Measurements from ENCODE around the gene DLG1. TPM values are rescaled to one million over a fixed set of nuclear protein-coding genes. Genes with fewer than 3 reads are reported as not detected.

DLG1 gene
- total RNA-seq, 6 donors from 2014 or later, result 49.3 to 102 (median 63.2) TPM

DNA sequence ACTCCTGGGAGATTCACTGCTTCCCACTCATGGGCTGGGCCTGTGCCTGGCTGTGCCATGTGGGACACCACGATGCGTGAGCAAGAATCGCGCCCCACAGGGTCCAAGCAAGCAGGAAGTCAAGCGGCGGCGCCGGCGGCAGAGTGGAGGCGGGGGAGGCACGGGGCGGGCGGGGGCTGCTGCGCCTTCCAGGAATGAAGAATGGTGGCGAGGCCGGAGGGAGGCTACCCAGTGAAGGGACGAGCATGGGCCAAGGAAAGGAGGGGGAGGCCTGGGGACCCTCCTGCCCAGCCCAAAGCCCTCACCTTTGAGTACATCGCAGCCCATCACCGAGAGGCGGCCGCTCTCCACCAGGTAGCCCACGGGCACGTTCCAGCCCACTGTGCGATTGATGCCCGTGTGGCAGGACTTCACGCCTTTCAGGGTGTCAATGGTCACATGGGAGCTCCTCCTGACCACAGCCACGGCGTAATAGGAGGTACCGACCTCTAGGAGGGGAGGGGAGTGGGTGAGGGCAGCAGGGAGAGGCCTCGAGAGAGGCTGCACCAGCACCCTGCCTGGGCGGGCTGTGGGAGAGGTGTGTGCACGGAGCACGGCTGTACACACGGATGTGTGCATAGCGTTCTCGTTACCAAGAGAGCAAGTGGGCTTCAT lies 274.3 kb downstream of the DLG1 start:
- Histone ChIP-seq H3K36me3 (no peaks in the 10 kb centered on the region), H3K27ac (no peak overlapping the region), H3K4me1 (peaks cover 8 to 21% (median 18%) of the 10 kb centered on the region in 4 donors), H3K27me3 (peaks cover 0 to 4% (median 2%) of the 10 kb centered on the region in 4 donors), H3K4me3 (peak overlapping the region in 2 of 4 donors; percentile 20 to 32), H3K9me3 (no peaks in the 10 kb centered on the region)
- WGBS, 2 donors, result 64 to 69% methylated on average over 30 to 36 of the region's 36 CpGs
- ATAC-seq (ENCODE audit: low FRiP score in 2 of 2) (no peak), DNase-seq (peak in 1 of 2 donors; percentile 77)
- TF ChIP-seq EP300 (IDR thresholded peaks at IDR 0.05) (no peak), POLR2AphosphoS5 (IDR thresholded peaks at IDR 0.05) (no peak), POLR2A (IDR thresholded peaks at IDR 0.05) (no peak)
- TF ChIP-seq, protein P1, sequence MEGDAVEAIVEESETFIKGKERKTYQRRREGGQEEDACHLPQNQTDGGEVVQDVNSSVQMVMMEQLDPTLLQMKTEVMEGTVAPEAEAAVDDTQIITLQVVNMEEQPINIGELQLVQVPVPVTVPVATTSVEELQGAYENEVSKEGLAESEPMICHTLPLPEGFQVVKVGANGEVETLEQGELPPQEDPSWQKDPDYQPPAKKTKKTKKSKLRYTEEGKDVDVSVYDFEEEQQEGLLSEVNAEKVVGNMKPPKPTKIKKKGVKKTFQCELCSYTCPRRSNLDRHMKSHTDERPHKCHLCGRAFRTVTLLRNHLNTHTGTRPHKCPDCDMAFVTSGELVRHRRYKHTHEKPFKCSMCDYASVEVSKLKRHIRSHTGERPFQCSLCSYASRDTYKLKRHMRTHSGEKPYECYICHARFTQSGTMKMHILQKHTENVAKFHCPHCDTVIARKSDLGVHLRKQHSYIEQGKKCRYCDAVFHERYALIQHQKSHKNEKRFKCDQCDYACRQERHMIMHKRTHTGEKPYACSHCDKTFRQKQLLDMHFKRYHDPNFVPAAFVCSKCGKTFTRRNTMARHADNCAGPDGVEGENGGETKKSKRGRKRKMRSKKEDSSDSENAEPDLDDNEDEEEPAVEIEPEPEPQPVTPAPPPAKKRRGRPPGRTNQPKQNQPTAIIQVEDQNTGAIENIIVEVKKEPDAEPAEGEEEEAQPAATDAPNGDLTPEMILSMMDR (IDR thresholded peaks at IDR 0.05), result no peak

DNA sequence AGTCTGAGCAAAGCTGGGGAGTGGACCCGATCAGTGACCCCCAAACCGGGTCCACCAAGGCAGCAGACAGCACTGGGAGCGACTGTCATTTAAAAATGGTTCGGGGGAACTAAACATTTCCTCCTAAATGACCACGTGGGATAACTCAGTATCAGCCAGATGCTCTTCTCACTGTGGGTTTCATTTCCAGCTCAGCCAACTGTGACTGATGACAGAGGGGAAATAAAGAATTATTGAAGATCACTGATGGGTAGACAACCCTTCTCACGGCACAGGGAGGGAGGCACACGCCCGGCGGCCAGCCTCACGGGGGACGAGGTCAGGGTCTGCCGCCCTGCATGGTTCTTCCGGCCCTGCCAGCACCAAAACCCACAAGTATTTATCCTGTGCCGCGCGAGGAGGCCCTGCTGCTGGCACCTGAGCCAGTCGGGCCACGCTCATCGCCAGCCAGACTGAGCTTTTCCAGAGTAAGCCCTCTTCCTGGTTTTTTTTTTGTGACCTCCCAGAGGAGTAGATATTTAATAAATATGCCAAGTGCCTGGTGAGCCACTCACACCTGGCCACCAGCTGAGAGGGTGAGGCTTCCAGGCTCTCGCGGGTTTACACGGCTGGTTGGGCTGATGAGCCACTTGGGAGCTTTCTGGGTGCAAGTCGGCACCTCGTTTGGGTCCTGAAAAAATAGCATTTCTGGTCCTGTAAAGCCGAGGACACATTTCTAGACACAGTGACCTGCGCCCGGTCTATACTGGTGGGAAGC lies 275.0 kb downstream of the DLG1 start:
- WGBS, 2 donors, result 37 to 72% methylated on average over 14 to 27 of the region's 27 CpGs
- no peak overlapping the region for H3K27ac ChIP-seq
- DNase-seq (peak in 1 of 2 donors; percentile 73), ATAC-seq (ENCODE audit: low FRiP score in 2 of 2) (no peak)
- TF ChIP-seq, protein P1 (IDR thresholded peaks at IDR 0.05), result no peak
- no peak for TF ChIP-seq EP300 (IDR thresholded peaks at IDR 0.05)
- no peaks in the 10 kb centered on the region for H3K9me3 ChIP-seq
- H3K4me3 ChIP-seq, result peak overlapping the region in 2 of 4 donors; percentile 20 to 32
- H3K4me1 ChIP-seq, result peaks cover 3 to 15% (median 12%) of the 10 kb centered on the region in 4 donors
- no peaks in the 10 kb centered on the region for H3K36me3 ChIP-seq
- no peaks in the 10 kb centered on the region for H3K27me3 ChIP-seq

DNA sequence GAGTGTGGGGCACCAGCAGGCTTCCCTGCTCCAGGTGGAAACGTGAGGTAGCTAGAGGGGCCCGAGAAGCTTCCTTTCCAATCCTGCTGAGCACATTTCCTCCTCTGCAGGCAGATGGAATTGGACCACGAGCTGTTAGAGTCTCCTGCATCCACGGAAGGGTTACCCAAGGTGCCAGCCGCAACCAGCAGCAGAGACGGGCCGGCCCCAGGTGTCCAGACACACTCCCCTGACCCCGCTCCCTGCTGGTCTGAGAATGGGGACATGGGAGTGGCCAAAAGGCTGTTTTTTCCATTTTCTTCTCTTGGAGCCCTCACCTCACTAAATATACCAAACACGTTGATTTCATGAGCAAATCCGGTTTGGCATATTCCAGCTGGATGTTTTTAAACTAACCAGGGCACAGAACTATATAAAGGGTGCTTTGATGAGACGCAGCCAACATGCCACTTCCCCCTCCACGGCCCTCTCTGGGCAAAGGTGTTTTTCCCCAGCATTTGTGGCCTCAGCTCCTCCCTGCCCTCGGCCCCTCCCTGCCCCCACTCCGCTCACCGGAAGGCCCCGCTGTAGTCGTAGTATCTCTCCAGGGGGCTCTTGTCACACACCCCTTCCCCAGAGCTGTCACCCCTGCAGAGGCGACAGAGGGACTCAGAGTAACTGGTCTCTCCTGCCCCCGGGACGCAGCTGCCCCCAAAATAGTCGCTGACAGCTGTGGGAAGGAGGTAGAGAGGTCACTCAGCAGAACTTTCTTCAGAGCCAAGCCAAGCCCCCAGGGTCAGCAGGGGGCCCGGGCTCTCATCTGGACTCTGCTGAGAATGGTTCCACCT lies 275.8 kb downstream of the DLG1 start:
- H3K9me3 ChIP-seq, result no peaks in the 10 kb centered on the region
- no peak overlapping the region for H3K27ac ChIP-seq
- ATAC-seq (ENCODE audit: low FRiP score in 2 of 2) (no peak), DNase-seq (peak in 1 of 2 donors; percentile 53)
- no peaks in the 10 kb centered on the region for H3K36me3 ChIP-seq
- TF ChIP-seq POLR2A (IDR thresholded peaks at IDR 0.05) (no peak), POLR2AphosphoS5 (IDR thresholded peaks at IDR 0.05) (no peak), EP300 (IDR thresholded peaks at IDR 0.05) (no peak)
- TF ChIP-seq, protein P1 (IDR thresholded peaks at IDR 0.05), result no peak
- H3K27me3 ChIP-seq, result no peaks in the 10 kb centered on the region
- 23 to 43% methylated on average over 16 to 22 of the region's 22 CpGs for WGBS, 2 donors
- H3K4me3 ChIP-seq, result no peak overlapping the region
- peaks cover 3 to 15% (median 11%) of the 10 kb centered on the region in 4 donors for H3K4me1 ChIP-seq

DNA sequence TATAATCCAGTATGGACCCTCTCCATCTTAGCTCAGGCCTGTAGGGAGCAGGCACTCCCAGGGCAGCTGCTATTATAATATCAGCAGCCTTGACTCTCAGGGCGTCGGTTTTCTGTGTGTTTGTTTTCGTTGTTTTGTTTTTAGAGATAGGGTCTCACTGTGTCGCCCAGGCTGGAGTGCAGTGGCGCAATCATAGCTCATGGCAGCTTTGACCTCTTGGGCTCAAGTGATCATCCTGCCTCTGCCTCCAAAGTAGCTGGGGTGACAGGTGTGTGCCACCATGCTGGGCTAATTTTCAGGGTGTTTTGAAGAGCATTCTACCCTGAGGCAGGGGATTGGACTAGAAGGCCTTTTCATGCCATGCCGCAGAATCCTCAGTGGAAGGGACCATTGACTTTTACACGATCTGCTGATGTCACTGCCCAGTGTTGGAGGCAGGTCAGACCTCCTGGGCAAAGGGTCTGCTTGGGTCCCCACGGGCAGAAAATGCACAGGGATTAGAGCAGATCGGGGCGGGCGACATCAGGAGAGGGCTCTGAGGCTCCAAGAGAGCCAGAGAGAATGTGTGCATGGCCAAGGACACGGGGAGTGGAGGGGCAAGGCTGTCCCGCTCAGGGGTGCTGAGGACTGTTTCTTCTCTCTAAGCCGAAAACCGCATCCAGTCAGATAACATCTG lies 276.5 kb downstream of the DLG1 start:
- H3K27ac ChIP-seq, result no peak overlapping the region
- no peak overlapping the region for H3K4me3 ChIP-seq
- no peaks in the 10 kb centered on the region for H3K9me3 ChIP-seq
- TF ChIP-seq POLR2AphosphoS5 (IDR thresholded peaks at IDR 0.05) (no peak), POLR2A (IDR thresholded peaks at IDR 0.05) (no peak), EP300 (IDR thresholded peaks at IDR 0.05) (no peak)
- TF ChIP-seq, protein P1 (IDR thresholded peaks at IDR 0.05), result no peak
- peaks cover 3 to 15% (median 11%) of the 10 kb centered on the region in 4 donors for H3K4me1 ChIP-seq
- DNase-seq (peak in 1 of 2 donors; percentile 19), ATAC-seq (ENCODE audit: low FRiP score in 2 of 2) (no peak)
- H3K27me3 ChIP-seq, result no peaks in the 10 kb centered on the region
- 86 to 89% methylated on average over 13 to 15 of the region's 15 CpGs for WGBS, 2 donors
- no peaks in the 10 kb centered on the region for H3K36me3 ChIP-seq
